DMS153 (cell line): ENCODE results near the gene CHST9.
A peak's percentile ranks its signal among the peaks of the same experiment; 100 is the strongest.
"Not testable (repeated sequence)": the region's sequence is repeated elsewhere in the genome, so short reads cannot be mapped to it uniquely, and the experiment has no call there.

Experiments used
- DNase-seq: peaks from one replicate; lab custom pipeline; 2025; lab: John Stamatoyannopoulos, UW

The CHST9 gene

DNA sequence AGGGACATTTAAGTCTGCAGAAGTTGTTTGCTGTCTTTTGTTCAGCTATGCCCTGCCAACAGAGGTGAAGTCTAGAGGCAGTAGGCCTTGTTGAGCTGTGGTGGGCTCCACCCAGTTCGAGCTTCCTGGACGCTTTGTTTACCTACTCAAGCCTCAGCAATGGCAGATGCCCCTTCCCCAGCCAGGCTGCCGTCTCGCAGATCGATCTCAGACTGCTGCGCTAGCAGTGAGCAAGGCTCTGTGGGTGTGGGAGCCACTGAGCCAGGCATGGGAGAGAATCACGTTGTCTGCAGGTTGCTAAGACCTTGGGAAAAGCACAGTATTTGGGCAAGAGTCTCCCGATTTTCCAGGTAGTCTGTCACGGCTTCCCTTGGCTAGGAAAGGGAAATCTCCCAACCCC, 91.8 kb downstream of the CHST9 start:
- not testable (repeated sequence) for DNase-seq

DNA sequence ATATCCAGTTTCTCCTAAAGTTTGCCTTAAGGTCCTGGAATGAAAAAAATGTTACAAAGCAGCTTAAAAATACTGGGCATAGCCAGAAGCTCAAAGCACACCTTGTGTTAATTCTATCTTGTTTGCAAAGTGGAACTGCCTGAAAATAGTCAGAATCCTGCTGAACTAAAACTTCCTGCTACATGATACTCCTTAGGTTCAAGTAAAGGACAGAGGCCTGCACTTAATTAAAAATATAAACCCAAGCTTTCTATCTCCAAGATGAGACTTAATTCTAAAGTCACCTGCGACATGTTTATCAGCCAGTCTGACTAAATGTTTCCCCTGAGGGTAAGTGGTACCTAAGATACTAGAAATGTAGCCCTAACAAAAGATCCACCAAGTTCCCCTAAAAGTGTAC, 103.4 kb downstream of the CHST9 start:
- DNase-seq, result no peak

DNA sequence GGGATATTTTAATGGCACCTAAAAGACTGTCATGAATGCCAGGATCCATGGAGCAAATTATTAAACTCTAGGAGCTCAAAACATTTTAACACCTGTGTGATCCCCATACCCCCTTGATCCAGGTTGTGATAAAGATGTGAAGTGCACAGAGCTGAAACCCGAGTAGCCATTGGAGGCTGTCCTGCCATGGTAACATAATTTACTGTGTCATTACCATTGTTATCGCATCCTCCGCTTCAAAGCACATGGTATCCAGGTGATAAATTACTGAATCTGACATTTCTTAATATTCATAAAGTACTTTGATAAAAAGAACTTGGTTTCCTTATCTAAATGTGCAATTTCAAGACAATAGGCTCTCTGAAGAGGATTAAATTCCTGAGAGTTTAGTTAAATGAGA, 109.3 kb downstream of the CHST9 start:
- DNase-seq, result peak; percentile 63

DNA sequence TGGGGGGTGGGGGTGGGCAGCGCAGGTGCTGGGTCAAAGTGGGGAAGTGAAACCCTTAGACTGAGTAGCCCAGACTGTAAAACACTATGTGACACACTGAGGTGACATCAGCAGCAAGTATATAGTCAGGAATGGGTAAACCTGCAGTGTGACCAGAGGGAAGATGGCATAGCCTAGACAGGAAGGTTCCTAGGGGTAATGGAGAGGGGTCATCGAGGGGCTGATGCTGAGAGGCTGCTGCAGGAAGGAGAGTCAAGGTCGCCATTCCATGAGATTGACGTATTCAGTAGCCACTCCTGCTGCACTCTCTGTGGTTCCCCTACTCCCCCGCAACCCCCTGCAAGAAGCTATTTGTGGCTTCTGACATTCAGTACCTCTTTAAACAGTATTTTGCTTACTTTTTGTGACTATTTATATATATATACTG, 111.7 kb downstream of the CHST9 start:
- no peak for DNase-seq

DNA sequence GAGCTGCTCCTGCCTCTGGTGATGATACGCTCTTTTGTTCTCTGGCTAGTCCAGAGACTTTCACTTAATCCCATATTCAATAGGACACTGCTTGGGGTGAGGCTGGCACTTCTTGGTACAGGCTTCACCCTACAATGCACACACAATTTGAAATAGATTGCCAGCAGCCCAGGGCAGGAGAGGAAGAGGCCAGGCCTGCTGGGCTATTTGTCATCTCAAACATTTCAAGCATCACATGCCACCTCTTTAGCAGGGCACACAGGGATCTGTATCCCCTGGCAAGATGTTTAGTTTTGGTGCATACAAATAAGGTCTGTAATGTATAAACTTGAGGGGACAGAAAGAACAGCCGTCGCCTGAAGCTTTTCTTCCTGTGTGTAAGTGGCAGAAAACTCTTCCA, 120.4 kb downstream of the CHST9 start:
- no peak for DNase-seq

DNA sequence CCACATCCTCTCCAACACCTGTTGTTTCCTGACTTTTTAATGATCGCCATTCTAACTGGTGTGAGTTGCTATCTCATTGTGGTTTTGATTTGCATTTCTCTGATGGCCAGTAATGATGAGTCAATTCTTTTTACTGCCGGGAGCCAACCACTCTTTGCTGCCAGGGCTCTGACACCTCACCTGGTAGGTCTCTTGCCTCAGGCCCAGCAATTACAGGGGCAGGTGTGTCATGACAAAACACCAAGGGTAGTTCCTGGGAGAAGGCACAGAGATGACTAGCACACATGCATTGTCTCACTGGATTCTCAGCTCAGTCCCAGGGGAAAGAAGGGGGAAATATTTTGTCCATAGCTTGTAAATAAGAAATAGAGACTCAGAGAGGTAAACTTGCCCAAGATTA, 122.3 kb downstream of the CHST9 start:
- DNase-seq, result no peak

DNA sequence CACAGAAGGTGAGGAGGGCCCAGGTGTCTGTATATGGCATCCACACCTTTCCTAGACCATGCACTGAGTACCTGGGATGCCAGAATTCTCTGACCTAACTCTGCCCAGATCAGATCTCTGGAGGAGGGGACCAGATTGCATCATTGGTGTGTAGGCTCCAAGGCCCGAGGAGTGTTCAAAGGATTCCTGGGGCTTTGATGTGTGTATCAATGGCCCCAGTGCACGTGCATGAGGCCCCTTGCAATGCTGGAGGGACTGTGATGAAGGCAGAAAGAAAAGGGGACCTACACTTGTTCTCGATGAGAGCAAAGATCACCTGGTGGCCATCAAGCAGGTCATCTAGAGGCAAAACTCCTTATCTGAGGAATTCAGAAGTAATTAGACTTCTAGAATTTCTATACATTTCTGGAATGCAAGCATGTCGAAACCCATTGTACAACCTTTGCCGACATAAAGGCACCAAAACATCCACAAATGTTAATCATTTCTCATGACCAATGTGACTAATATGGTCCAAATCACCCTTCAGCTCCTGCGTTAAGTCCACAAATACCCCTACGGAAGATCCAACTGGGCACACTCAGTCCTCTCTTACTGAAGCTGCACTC, 123.5 kb downstream of the CHST9 start:
- no peak for DNase-seq

DNA sequence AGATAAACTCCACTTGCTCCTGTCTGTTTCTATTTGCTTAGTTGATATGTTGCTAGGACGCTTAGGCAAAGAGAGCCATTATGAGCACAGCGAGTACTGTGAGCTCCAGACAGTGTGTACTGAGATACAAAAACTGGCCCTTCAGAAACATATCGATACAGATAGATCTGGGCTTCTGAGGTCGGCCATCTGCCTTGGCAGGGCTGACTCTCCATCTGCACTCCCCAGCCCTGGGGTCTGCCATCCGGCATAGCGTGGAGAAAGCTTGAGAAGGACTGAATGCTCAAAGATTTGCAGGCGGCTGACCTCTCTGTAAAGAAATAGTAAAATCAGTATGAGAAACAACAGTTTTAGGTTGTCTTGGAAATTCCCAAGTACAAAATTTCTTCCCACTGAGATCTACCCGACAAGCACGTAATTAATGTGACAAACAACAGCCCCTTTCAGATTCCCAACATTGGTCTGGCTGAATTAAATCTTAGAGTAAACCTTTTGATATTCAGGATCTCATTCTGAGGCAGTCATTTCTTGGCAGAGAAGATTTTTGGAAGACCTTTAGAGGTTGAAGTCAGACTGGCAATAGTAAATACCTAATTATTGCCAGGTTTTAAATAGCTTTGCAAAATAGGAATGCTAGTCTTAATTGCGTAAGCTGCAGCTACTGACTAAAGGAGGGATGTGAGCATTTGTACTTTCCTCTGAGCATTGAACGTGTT, 127.4 kb downstream of the CHST9 start:
- peak; percentile 79 for DNase-seq

DNA sequence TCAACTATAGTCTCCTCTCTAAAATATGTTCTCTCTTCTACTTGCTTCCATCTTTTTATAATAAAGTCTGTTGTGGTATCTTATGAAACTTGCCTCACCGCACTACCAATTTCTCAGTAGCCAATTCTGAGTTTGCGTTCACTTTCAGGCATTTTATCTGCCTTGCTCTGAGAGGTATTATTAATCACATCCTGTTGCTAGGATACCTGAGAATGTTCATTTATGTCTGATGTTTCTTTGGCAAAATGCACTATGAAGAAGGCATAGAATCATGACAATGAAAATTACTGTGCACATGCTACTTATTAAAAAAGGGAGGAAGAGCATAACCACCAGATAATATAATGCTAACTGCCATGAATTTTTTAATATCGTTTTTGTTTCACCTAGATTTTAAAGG, 130.2 kb downstream of the CHST9 start:
- DNase-seq, result no peak

DNA sequence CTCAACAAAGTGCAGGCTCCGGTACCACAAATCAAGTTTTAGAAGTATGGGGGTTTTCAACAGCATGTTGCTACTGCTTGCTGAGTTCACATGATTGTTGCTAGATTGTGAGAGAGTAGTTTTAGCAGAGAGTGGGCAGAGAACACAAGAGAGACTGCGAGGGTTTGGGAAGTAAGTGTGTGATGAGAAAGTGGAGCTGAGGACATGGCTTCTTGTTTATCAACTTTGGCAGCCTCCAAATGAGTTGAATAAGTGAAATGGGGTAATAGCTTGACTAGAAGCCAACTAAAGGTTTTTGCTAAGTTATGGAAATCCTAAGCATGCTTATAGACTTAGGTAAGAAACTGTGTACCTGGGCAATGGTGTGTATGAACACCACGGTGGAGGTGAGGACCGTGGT, 135.1 kb downstream of the CHST9 start:
- no peak for DNase-seq

DNA sequence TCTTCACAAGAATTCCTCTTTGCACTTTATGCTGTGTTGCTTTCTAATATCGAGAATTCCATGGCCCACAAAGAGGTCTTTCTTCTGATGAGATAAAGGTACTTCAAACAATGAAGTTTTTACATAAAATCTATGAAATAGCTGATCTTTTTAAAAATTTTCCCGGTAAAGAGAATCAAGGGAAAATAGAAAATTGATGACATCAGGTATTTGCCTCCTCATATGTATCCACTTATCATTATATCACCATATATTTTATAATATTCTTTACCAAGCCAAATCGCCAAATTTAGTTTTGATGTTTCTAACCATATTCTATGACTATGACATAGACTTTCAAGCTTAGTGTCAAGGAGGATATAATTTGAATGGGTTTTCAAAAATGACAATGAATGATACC, 139.8 kb downstream of the CHST9 start:
- no peak for DNase-seq

DNA sequence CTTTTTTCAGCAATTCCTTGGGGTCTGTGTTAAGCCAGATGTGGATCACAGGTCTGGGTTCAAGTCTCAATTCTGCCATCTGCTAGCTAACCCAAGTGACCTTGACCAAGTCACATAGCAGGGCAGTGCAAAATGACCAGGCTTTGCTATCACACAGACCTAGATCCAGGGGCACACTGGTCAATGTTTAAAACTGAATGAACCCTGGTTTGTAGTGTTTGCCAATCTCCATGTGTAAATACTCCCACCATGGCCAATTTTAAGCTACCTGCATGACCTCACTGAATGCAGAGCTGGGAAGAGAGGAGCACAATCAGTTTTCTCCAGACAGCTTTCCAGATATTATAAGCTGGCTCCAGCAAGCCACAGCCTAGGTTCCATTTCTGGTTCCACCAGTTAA, 142.9 kb downstream of the CHST9 start:
- no peak for DNase-seq

DNA sequence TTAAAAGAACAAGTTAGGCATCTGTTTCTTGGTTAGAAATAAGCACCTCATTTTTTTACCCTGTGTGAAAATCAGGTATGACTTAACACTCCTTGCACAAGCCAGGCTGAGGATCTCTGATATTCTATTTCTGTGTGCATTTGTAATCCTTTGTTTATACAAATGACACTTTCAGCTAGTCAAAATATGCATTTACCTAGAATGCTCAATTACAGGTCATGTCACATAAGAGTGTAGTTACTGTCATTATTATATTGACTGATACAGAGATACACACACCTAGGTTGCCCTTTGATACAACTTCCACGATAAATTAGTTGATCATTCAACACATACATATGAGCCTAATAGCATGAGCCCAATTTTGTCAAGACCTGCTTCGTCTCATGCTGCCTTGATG, 144.3 kb downstream of the CHST9 start:
- no peak for DNase-seq

DNA sequence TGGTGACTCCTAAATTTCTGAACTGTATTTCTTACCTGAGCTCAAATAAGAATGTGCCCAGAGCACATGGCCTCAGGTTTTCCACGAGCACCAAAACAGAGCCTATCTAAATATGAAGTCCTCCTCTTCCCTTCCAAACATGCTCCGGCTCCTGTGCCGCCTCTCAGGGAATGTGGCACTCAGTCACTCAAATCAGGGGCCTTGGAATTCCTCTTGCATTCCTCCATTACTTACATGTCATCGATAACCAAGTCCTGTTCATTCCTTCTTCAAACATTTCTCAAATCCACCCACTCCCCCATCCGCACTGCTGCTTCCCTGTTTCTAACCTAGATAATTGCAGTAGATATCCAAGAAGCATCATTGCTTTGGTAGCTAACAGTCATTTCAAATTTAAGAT, 151.4 kb downstream of the CHST9 start:
- no peak for DNase-seq

DNA sequence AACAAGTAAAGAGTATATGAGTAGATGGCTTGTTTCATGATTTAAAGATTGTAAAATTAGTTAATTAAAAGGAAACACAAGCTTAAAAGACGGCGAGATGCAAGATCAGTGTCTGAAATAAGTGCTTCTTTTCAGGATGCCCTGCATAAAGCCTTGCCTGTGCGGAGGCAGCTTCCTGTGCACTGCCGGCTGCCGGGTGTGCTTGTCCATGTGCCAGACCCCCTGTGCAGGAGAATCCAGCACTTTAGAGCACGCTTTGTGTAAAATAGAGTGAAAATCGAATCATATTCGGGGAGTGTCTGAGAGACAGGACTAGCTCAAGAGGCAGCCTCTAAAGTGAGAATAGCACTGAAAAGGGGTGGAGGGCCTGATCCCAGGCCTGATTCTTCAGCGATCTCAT, 154.7 kb downstream of the CHST9 start:
- DNase-seq, result no peak

DNA sequence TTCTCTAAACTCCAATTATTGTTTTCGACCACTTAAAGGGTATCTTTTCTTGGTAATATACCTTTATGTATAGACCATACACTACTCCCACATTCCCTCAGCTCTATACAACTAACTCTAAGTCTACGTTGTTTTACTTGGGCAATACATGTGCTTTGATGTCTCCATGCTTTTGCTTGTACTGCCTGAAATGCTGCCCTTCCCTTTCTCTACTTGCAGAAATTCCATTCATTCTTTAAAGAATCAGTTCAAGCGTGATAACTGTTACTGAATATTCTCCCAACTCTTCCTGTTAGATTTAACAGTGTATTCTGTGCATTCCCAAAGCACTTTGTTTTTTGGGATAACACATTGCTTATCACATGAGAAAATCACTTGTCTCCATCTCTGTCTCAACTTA, 162.6 kb downstream of the CHST9 start:
- DNase-seq, result no peak

DNA sequence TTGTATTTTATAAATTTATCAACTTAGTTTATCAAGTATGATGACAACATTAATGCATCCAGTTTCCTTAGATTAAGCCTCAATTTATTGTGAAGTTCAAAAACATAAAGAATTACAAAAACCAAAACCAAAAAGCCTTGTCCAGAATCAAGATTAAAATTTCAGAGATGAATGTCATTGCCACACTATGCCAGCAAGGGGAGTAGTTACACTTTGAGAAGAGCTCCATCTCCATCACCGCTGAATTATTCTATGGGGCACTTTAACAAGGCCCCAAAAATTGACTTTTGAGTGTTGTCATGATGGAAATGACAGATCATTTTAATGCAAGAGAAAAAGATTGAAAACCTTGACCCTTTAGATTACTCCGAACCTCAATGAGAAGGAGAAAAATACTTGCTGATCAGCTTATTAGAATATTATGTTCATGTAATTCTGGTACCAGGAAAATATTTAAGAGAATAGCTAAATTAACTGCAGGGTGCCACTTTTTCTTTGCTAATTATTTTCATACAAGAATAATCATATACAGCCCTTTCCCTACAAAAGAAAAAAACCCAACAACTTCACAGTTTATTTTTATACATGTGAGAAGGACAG, 167.1 kb downstream of the CHST9 start:
- no peak for DNase-seq

DNA sequence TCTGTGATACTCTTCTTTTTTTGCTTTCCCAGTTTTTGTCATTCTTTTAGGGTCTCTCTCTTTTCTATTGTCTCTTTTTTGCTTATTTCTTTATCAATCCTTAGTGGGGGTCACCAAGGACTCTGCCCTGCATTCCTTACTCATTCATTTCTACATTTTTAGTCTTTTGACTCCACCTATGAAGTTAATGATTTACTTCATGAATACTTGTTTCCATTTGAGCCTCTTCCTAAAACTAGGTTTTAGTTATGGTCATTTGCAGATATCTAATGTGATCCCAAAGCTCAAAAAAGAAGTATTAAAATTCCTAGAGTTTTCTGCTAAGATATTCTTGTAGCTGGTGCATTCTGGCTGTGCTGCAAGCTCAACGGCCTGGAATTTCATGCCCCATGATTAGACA, 170.3 kb downstream of the CHST9 start:
- DNase-seq, result no peak

DNA sequence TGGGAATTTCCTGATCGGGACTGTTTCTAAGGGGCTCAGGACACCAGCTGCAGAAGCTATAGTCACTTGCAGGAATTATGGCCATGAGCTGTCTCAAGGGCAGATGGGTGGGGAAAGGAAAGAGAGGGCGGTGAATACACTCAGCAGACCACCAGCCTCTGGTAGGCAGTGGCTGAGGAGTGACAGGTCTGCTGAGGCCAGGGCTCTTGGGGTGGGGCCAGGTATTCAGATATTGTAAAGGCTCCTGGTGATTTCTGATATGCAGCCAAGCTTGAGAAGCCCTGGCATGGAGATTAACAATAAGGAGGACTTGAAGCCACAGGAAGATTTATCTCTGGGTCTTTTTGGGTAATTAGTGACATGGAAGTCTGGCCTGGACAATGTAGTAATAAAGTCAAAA, 174.3 kb downstream of the CHST9 start:
- no peak for DNase-seq

DNA sequence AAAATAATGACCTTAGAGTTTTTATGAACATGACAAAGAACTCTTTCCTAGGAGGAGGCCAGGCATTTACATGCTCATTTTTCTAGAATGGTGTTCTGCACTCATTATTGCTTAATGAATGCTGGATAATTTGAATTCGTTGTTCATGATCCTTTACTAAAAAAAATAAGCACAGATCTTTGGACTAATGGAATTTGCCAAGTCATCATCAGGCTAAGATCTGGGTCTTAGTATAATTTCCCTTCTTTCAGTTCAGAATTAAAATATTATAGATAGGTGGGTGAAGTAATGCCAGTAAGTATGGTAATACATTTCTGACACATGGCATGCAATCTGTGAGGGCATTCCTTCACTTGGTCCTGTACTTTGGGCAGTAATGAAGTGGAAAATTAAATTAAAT, 175.8 kb downstream of the CHST9 start:
- no peak for DNase-seq

DNA sequence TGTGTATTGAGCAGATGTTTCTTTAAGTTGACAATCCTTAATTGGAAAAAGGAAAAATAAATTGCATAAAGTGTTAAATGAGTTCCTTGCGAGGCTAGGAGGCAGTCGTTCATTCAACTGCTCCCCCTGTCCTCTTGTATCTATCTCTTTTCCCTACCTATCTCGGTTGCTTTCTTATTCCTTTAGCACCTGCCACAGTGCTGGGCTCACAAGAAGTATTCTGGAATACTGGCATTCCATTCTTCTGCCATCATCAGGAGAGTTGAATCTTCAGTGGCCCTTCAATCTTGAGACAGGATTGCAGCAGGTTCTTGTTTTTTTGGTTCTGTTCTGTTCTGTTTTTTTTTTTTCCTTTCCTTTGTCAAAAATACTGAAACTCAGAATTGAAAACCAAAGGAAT, 176.5 kb downstream of the CHST9 start:
- DNase-seq, result no peak

DNA sequence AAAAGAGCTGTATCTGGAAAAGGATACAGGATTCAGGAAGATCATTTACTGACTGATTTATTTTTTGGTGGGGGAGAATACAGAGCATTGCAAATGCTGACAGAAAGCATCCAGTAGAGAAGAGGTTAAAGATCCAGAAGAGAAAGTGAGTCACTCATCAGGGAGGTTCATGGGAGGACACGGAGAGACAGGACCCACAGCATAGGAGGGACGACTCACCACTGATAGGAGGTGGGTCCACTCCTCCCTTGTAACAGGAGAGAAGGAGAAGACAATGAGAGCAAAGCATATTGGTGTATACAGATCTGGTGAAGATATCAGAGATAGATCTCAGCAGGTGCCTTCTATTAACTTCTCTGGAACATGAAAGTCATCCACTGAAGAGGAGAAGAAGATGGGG, 177.2 kb downstream of the CHST9 start:
- no peak for DNase-seq

DNA sequence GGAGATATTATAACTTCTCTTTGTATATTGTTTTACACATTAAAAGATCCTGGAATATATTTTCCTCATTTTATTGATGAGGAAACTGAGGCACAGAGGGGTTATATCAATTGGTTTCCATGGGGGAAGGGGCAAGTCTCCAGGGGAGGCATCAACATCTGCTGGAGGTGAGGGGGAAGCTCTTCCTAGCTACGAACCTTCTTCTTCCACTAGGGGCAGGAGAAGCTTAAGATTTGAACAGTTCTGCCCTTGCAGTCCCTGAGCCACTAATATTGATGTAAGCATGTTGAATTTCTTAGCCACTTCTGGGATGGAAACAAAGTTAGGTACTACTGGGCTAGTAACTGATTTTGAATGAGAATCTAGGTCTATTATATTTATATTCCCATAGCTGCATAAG, 179.5 kb downstream of the CHST9 start:
- no peak for DNase-seq
